LNCaP clone FGC (cell line): ENCODE data around the gene CACNB4.
"Not testable (repeated sequence)": the region's sequence is repeated elsewhere in the genome, so short reads cannot be mapped to it uniquely, and the experiment has no call there.

ENCODE experiments used
- DNase-seq: peaks from one replicate; pipeline ENCODE4 v3.0.0-alpha.2; 2011; ENCODE audit warnings: low read depth
- H3K4me3 ChIP-seq: 2 replicates; pipeline ENCODE4 v1.5.1; 2011; ENCODE audit warnings: mild to moderate bottlenecking, low read depth, low read length, control low read depth
- TF ChIP-seq, protein P1 (sequence below): IDR thresholded peaks from 2 replicates; pipeline ENCODE4 v1.5.1; 2012; ENCODE audit warnings: mild to moderate bottlenecking; ENCODE audit not compliant: control insufficient read depth, insufficient read depth; ENCODE audit errors: extremely low read depth

CACNB4 gene

GRCh38 chr2:151946250-151946884 is 152.5 kb downstream of the CACNB4 start:
- TF ChIP-seq, protein P1, sequence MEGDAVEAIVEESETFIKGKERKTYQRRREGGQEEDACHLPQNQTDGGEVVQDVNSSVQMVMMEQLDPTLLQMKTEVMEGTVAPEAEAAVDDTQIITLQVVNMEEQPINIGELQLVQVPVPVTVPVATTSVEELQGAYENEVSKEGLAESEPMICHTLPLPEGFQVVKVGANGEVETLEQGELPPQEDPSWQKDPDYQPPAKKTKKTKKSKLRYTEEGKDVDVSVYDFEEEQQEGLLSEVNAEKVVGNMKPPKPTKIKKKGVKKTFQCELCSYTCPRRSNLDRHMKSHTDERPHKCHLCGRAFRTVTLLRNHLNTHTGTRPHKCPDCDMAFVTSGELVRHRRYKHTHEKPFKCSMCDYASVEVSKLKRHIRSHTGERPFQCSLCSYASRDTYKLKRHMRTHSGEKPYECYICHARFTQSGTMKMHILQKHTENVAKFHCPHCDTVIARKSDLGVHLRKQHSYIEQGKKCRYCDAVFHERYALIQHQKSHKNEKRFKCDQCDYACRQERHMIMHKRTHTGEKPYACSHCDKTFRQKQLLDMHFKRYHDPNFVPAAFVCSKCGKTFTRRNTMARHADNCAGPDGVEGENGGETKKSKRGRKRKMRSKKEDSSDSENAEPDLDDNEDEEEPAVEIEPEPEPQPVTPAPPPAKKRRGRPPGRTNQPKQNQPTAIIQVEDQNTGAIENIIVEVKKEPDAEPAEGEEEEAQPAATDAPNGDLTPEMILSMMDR = no peak

GRCh38 chr2:151945602-151946001 is 153.2 kb downstream of the CACNB4 start:
- H3K4me3 ChIP-seq = no peak overlapping the region
- DNase-seq = no peak
- TF ChIP-seq, protein P1 = no peak

More at GRCh38 chr2:151946250-151946884, 152.5 kb downstream of the CACNB4 start:
- no peak overlapping the region for H3K4me3 ChIP-seq
- no peak for DNase-seq

- no peak for DNase-seq
- H3K4me3 ChIP-seq = no peak overlapping the region
- TF ChIP-seq, protein P1 = no peak
Measured at GRCh38 chr2:151945186-151945585, 153.7 kb downstream of the CACNB4 start.

GRCh38 chr2:151943461-151943860 is 155.4 kb downstream of the CACNB4 start:
- TF ChIP-seq, protein P1 = no peak
- no peak for DNase-seq
- H3K4me3 ChIP-seq = no peak overlapping the region

DNA sequence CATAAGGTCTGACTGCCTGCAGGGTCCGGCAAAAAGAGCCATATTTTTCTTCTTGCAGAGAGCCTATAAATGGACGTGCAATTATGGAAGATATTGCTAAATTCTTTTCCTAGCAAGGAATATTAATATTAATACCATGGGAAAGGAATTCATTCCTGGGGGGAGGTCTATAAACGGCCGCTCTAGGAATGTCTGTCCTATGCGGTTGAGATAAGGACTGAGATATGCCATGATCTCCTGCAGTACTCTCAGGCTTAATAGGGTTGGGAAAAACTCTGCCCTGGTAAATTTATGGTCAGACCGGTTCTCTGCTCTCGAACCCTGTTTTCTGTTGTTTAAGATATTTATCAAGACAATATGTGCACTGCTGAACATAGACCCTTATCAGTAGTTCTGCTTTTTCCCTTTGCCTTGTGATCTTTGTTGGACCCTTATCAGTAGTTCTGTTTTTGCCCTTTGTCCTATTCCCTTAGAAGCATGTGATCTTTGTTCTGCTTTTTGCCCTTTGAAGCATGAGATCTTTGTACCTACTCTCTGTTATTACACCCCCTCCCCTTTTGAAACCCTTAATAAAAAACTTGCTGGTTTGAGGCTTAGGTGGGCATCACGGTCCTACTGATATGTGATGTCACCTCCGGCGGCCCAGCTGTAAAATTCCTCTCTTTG is 156.2 kb downstream of the CACNB4 start:
- H3K4me3 ChIP-seq, DNase-seq: not testable (repeated sequence)

- TF ChIP-seq, protein P1 = no peak
- no peak for DNase-seq
- no peak overlapping the region for H3K4me3 ChIP-seq
Measured at GRCh38 chr2:151937966-151938365, 160.9 kb downstream of the CACNB4 start.

- TF ChIP-seq, protein P1 = no peak
- DNase-seq = no peak
- no peak overlapping the region for H3K4me3 ChIP-seq
Measured at GRCh38 chr2:151936626-151937025, 162.2 kb downstream of the CACNB4 start.
